Measurements from ENCODE around the gene CASP9.

GRCh38 chr1:15524021-15524282 is at the start of gene CASP9:
- TF ChIP-seq EZH2 (IDR thresholded peaks at IDR 0.05) (no peak), POLR2AphosphoS5 (IDR thresholded peaks at IDR 0.05; ENCODE audit: borderline replicate concordance, low read depth, low read length) (no peak), FOXP2 (optimal IDR thresholded peaks at IDR 0.05; ENCODE audit: control extremely low read depth, extremely low read length, insufficient read depth) (no peak)
